ENCODE data around the gene ZMAT5.

The ZMAT5 gene

GRCh38 chr22:29683536-29683935, 83.3 kb downstream of the ZMAT5 start:
- DNase-seq (ENCODE audit: low read depth) = no peak
